GM21825 (cell line): Measurements from ENCODE around the gene GABPB2.

Source experiments
- ATAC-seq: cut with Tn5 transposase; IDR thresholded peaks from one replicate; pipeline ENCODE4 v1.9.1; 2021; ENCODE audit warnings: mild to moderate bottlenecking, moderate library complexity; ENCODE audit not compliant: unreplicated experiment

Gene GABPB2

GRCh38 chr1:151131701-151132334 is 61.3 kb downstream of the GABPB2 start:
- no peak for ATAC-seq

DNA sequence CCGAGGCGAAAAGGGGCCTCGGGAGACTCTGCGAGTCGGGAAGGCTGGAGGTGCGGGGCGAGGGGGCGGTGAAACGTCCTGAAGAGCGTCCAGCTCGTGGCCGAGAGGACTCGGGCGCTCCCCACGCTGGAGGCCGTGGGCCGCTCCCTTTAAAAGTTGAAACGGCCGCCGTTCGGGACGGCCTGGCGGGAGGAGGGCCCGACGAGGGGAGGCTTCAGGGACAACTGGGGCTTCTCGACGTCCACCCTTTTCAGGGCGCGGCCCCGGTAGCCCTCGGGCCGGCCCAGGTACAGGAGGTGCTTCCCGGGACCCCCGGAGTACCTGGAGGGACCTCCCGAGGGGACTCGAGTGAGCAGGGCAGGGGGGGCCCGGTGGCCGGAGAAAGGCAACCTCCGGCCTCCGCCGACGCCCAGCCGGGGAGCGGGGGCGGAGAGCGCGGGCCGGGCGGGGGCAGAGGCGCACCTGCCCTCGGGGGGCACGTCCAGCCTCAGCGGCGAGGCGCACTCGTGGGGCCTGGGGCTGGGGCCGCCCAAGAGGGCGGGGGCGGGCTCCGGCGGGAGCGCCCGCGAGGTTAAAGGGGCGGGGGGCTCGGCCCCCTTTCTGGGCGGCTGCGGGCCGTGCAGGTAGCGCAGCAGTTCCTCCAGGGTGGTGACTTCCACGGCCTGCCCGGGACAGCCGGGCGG is 61.9 kb downstream of the GABPB2 start:
- no peak for ATAC-seq

GRCh38 chr1:151133018-151133806 is 62.7 kb downstream of the GABPB2 start:
- no peak for ATAC-seq

- ATAC-seq, result no peak
Measured at GRCh38 chr1:151134396-151134795, 63.8 kb downstream of the GABPB2 start.

GRCh38 chr1:151134991-151135390 is 64.4 kb downstream of the GABPB2 start:
- no peak for ATAC-seq

DNA sequence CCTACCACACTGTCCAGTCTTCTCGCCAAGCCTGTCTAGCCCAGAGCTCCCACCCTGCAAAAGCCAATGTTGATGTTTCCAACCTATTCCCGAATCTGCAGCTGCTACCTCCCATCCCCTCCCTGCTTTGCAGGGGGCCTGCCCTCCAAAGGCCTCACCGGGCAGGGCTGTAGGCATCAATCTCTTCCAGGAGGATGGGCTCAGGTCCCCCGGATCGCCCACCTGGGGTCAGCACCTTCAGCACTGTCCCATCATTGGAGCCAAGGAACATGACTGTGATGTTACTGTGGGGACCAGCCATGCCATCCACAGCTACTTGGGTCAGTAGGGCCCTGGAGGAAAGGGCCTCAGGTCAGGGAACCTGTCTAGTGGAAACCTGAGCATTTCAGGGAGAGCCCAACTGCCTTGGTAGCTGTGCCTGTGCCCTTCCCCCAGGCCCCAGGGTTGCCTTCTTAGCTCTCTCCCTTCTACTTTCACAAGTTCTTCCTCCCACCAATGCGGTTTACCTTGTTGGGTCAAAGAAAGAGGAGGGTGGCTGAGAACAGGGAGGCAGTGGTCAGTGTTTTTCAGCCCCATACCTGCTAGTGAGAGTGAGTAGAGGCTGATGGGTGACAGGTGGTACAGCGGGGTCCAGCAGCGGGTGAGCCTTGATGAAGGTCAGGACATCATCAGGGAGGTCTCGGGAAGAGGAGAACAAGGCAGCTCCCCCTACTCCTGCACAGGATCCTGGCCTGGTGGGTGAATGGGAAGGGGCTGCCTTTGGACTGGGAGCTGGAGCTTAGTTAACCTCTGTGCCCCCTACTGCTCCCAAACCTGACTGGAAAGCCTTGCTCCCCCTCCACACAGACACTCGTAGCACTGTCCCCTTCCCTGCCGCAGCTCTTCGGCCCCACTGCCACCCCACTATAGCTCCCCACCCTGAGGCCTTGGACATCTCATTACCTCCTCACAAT is 65.1 kb downstream of the GABPB2 start:
- ATAC-seq, result no peak

GRCh38 chr1:151137789-151138188 is 67.2 kb downstream of the GABPB2 start:
- ATAC-seq, result no peak

- ATAC-seq, result no peak
Measured at GRCh38 chr1:151142411-151143056, 72.0 kb downstream of the GABPB2 start.

GRCh38 chr1:151143057-151143435 is 72.5 kb downstream of the GABPB2 start:
- no peak for ATAC-seq

GRCh38 chr1:151143986-151144385 is 73.4 kb downstream of the GABPB2 start:
- ATAC-seq, result no peak

DNA sequence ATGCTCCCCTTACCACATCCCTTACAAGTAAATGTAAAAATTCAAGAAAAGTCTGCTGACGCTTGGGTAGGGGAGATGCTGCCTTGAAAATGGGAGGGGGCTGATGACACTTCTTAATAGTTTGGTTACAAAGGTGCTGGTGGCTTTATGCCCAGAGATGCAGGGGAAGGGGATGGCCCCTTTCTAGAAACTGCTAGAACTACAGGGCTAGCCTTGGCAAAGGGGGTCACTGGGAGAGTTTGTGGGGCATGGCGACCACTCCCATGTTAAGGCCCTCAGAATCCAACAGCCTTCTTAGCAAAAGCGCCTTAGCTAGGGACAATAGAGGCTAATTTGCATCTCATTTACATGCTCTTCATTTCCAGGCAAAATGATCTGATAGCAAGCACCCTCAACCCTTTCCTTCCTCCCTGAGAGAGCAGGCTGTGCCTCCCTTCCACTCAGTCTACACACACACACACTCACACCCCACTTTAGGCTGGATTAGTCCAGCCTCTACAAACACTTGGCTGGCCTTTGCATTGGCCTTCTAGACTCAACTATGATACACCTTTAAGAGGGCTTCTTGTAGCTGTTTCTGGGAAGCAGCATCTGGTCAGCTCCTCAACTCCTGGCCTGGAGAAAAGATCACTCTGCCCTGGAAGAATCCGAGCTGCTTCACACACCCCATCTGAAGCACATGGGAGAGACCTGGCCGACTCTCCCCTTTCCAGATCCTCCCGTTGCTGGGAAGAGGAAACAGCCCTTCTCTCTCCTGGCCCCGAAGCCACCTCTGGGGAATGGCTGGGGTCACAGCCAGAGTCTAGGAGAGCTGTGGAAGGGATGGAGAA is 74.1 kb downstream of the GABPB2 start:
- no peak for ATAC-seq

- ATAC-seq, result no peak
Measured at GRCh38 chr1:151145304-151146071, 74.9 kb downstream of the GABPB2 start.

DNA sequence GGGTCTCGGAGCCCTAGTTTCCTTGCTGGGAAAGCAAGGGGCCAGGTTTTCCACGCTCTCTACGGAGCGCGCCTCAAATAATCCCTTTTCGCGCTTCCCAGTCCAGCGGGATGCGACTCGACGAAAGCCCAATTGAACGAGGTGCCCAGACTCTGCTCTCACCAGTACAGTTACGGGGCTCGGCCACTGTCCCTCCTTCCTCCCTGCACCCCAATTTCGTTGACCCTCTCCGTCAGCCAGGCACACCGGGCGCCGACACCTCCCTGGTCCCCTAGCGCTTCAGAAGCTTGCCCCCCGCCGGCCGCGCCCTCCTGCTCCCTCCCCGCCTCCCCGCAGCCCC is 75.5 kb downstream of the GABPB2 start:
- no peak for ATAC-seq

DNA sequence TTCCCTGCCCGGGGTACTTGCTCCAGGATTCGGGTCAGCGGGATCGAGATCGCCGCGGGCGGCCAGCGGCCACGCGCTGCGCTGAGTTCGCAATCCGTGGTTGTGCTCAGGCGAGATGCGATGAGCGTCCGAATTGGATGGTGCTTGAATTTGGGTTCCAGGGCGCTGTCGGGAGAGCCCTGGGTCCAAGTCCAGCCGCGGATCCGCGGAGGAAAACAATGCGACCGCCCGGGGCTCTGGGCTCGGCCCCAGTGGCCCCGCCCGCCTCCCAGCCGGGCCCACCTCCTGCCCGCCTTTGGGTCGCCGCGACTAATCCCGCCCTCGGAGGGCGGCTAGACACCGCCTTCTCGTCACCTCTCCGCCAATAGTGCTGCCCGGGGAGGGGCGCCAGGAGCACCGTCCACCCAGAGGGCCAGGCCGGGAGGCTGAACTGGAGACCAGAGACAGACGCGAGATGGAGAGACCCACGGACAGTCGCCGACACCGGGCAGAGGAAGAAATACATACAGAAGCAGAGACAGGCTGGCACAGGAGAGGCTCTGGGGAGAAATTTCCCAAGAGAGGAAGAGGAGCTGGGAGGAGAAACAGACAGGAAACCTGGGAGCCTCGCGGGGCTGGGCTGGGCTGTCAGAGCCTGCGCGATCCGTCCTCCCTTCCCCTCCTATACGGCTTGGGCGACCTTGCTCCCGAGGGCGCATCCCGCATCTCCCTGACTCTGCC is 76.0 kb downstream of the GABPB2 start, which contains the start of gene SEMA6C:
TSS of gene SEMA6C (minus strand) at position 220 of the 720 bp plus-strand sequence. CDS start 4,010 bp downstream, outside the sequence.
- peak; percentile 97 for ATAC-seq

DNA sequence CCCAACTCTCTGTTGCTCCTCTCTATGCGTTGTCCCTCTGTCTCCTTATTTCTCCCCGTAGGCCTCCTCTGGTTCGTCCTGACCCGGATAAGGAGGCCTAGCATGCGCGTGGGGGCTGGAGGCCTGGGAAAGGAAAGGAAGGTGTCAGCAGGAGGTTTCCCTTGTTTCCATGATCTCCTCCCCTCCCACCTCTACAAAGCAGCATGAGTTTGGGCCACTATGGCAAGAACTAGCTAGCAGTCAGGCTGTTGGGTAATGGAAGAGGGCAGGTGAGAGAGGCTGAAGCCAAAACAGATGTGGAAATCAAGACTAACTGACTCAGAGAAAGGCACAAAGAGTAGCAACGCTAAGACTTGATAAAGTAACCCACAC is 76.6 kb downstream of the GABPB2 start:
- ATAC-seq, result no peak

DNA sequence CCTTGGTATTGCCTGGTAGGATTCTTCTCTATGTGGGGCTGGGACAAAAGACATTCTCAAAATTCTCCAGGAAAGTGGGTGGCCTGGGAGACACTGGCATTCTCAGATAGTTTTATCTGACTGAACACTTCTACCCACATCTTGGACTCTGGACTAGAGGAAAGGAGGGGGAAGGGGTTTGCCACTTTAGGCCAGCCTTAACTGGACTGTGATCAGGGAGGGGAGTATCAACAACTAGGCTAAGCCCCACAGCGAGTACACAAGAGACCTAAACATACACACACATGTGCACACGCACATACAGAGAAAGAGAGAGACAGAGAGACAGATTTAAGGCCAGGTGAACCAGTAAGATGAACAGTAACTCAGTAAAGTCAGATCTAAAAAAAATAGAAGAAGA is 77.1 kb downstream of the GABPB2 start:
- no peak for ATAC-seq

DNA sequence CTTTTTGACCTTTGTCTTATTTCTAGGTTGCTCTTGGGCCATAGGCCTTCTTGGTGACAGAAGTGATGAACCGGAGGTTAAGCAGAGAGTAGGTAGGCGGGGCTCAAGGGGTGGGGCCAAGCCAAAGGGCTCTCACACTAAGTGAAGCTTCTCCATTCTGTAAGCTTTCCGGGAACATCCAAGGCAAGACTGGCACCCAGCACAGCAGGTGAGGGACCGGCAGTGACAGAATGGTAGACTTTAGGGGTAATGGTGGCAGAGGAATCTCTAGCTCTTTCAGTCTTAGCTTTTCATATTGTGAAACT is 85.9 kb downstream of the GABPB2 start, which contains the start of gene TNFAIP8L2:
TSS of gene TNFAIP8L2 (plus strand) at position 135 of the 305 bp plus-strand sequence. CDS start 2,049 bp downstream, outside the sequence.
- ATAC-seq, result no peak

DNA sequence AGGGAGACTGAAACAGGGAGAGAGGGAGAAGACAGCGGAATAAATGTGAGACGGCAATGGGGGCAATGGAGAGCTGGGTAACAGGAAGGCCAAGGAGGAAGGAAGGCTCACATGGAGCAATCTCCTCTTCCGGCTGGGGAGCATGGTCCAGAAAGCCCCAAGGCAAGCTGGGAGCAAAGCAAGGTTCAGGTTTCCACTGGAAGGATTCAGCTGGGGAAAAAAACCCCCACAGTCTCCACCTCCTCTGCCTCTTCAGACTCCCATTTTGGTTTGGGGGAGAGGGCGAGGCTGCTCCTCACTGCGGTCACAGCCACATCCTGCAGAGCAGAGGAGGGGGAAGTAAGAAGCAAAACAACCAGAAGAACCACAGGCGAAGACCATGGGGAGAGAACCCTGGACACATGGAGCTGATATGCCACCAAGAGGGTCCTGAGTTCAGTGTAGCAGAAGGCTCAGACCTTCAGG is 86.5 kb downstream of the GABPB2 start:
- peak; percentile 41 for ATAC-seq
